ENCODE data around the gene FMNL3. TPM values are rescaled to one million over a fixed set of nuclear protein-coding genes. Genes with fewer than 3 reads are reported as not detected.

FMNL3 gene
- total and polyA plus RNA-seq, 2 of the 13 experiments (the other 11 are each of a cell fraction or from before 2014, with no cell fraction given), result 0.44 to 1.1 TPM

- CTCF ChIA-PET (ENCODE audit: low intra/inter-chr PET ratio, low total read pairs), result no interaction called here
- in situ Hi-C loops (cut with HindIII; ENCODE audit: extremely low pct_ligation_motif_present, low pct_unique_long_range_greater_than_20kb), result no loop called here
Measured at GRCh38 chr12:49664591-49665239, 42.5 kb downstream of the FMNL3 start.

More at GRCh38 chr12:49664591-49665239, 42.5 kb downstream of the FMNL3 start:
- WGBS (ENCODE audit: low lambda C conversion rate), result 33% methylated on average over 4 of the region's 4 CpGs
- DNase-seq (ENCODE audit: low spot score) (no peak), ATAC-seq (no peak), FAIRE-seq (no peak)
- Histone ChIP-seq H3K4me1 (ENCODE audit: insufficient read depth, low read length) (peaks cover 15% of the 10 kb centered on the region), H2AFZ (ENCODE audit: low read length) (no peak overlapping the region), H3K4me3 (replicated peaks in 1 of 3; ENCODE audit: insufficient read depth in 1 of 3, low read depth in 2 of 3, low read length in 3 of 3) (no peak overlapping the region), H3K27me3 (ENCODE audit: control insufficient read depth in 1 of 2, insufficient read depth in 2 of 2, low read length in 2 of 2) (no peaks in the 10 kb centered on the region; a peak in 1 of 5 replicates), H3K79me2 (ENCODE audit: insufficient read depth, low read length) (no peaks in the 10 kb centered on the region), H3K9me3 (ENCODE audit: low read length) (no peaks in the 10 kb centered on the region), H3K27ac (ENCODE audit: extremely low read length, insufficient read depth, low read length) (no peak overlapping the region), H3K4me2 (ENCODE audit: low read depth, low read length) (no peak overlapping the region), H4K20me1 (ENCODE audit: insufficient read depth, low read length) (no peaks in the 10 kb centered on the region), H3K9ac (ENCODE audit: insufficient read depth, low read depth, low read length) (no peak overlapping the region), H3K36me3 (replicated peaks in 1 of 2; ENCODE audit: control insufficient read depth in 1 of 2, insufficient read depth in 2 of 2, low read length in 2 of 2) (no peaks in the 10 kb centered on the region)
- POLR2A ChIA-PET, result no interaction called here
- intact Hi-C loops (cut with micrococcal nuclease; ENCODE audit: unreplicated experiment), result no loop called here
- BruUV-seq (replicated peaks), result no TSS peak
- TF ChIP-seq MAFK (conservative IDR thresholded peaks at IDR 0.05 in 1 of 2, IDR thresholded peaks at IDR 0.05 in 1 of 2; ENCODE audit: low read length in 2 of 2) (peak; percentile 14 to 34; a peak in 1 of 4 replicates), ZNF460 (CRISPR knock-in tag; IDR thresholded peaks at IDR 0.05; ENCODE audit: borderline replicate concordance) (no peak), USF2 (IDR thresholded peaks at IDR 0.05; ENCODE audit: low read depth, low read length) (0 out of 2 replicates have a peak, but pooled peaks have one; percentile 7), USF2 (CRISPR knock-in tag; IDR thresholded peaks at IDR 0.05; ENCODE audit: borderline replicate concordance) (no peak)
